Measurements from ENCODE around the gene PLSCR3. TPM values are rescaled to one million over a fixed set of nuclear protein-coding genes. Genes with fewer than 3 reads are reported as not detected.

PLSCR3 gene
- total RNA-seq, 1 experiment from 2014 or later, result 42.7 TPM

DNA sequence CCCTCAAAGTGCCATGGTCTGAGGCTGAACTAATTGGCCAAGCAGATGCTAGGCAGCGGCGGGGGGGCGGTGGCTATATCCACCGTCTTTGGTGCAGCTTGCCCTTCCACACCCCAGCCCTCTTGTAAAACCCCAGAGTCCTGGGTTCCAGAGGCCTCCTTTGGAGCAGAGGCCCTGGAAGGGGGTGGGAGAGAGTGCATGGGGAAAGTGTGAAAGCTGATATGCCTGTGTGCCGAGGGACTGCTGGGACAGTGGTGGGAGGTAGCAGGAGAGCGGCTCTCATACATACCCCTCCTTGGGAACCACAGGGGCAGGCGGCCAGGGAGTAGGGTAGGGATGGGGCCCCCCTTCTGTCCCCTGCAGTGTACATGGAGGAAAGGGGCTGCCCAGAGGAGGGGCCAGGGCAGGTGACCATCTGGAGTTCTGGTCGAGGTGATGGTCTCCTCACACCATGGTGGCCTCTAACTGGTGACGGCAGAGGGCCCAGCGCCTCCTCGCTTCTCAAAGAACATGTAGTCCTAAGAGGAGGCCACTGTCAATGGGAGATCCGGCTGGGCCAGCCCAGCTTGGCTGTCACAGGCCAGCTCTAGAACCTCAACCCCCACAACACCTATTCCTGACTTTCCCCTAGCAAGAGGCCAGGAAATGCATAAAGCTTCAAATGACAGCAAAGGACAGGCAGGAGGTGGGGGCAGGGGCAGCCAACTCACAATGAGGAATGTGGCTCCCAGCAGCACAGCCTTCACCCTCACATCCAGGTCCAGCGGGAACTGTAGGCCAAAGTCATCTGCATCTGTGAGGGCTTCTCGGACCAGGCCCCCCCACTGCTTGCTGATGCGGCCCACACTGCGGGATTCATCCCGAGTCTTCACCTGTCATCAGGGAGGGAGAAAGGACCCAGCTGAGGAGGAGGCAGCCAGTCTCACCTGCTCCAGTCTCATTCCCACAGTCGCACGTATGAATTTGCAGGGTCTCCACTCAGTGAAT lies 4.1 kb downstream of the PLSCR3 start:
- no peak overlapping the region for H3K27ac Mint-ChIP-seq
- peaks cover 20% of the 10 kb centered on the region for H3K36me3 Mint-ChIP-seq
- no peak overlapping the region for H3K4me3 Mint-ChIP-seq
- POLR2A ChIA-PET, result no interaction called here
- no peaks in the 10 kb centered on the region; the same call in 1 of the 2 replicates for H3K27me3 Mint-ChIP-seq (ENCODE audit: low read depth)
- TF ChIP-seq SOX15 (CRISPR knock-in tag; IDR thresholded peaks at IDR 0.05) (no peak), SP1 (CRISPR knock-in tag; conservative IDR thresholded peaks at IDR 0.05) (no peak), NR2C2 (CRISPR knock-in tag; IDR thresholded peaks at IDR 0.05) (no peak), CREM (CRISPR knock-in tag; IDR thresholded peaks at IDR 0.05) (no peak), PRDM15 (CRISPR knock-in tag; IDR thresholded peaks at IDR 0.05) (no peak), NFE2L1 (CRISPR knock-in tag; IDR thresholded peaks at IDR 0.05) (no peak), OVOL2 (CRISPR knock-in tag; IDR thresholded peaks at IDR 0.05; ENCODE audit: borderline replicate concordance) (no peak), ATF1 (CRISPR knock-in tag; IDR thresholded peaks at IDR 0.05) (no peak), IRF2 (CRISPR knock-in tag; IDR thresholded peaks at IDR 0.05; ENCODE audit: borderline replicate concordance, low read depth) (no peak), GTF2I (CRISPR knock-in tag; conservative IDR thresholded peaks at IDR 0.05) (no peak), NR1H2 (CRISPR knock-in tag; IDR thresholded peaks at IDR 0.05) (no peak), GABPB1 (CRISPR knock-in tag; IDR thresholded peaks at IDR 0.05) (no peak)
- TF ChIP-seq, protein P1, sequence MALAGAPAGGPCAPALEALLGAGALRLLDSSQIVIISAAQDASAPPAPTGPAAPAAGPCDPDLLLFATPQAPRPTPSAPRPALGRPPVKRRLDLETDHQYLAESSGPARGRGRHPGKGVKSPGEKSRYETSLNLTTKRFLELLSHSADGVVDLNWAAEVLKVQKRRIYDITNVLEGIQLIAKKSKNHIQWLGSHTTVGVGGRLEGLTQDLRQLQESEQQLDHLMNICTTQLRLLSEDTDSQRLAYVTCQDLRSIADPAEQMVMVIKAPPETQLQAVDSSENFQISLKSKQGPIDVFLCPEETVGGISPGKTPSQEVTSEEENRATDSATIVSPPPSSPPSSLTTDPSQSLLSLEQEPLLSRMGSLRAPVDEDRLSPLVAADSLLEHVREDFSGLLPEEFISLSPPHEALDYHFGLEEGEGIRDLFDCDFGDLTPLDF (CRISPR knock-in tag; IDR thresholded peaks at IDR 0.05), result no peak
- TF ChIP-seq, protein P2, sequence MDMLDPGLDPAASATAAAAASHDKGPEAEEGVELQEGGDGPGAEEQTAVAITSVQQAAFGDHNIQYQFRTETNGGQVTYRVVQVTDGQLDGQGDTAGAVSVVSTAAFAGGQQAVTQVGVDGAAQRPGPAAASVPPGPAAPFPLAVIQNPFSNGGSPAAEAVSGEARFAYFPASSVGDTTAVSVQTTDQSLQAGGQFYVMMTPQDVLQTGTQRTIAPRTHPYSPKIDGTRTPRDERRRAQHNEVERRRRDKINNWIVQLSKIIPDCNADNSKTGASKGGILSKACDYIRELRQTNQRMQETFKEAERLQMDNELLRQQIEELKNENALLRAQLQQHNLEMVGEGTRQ (CRISPR knock-in tag; IDR thresholded peaks at IDR 0.05), result no peak
- TF ChIP-seq, protein P3, sequence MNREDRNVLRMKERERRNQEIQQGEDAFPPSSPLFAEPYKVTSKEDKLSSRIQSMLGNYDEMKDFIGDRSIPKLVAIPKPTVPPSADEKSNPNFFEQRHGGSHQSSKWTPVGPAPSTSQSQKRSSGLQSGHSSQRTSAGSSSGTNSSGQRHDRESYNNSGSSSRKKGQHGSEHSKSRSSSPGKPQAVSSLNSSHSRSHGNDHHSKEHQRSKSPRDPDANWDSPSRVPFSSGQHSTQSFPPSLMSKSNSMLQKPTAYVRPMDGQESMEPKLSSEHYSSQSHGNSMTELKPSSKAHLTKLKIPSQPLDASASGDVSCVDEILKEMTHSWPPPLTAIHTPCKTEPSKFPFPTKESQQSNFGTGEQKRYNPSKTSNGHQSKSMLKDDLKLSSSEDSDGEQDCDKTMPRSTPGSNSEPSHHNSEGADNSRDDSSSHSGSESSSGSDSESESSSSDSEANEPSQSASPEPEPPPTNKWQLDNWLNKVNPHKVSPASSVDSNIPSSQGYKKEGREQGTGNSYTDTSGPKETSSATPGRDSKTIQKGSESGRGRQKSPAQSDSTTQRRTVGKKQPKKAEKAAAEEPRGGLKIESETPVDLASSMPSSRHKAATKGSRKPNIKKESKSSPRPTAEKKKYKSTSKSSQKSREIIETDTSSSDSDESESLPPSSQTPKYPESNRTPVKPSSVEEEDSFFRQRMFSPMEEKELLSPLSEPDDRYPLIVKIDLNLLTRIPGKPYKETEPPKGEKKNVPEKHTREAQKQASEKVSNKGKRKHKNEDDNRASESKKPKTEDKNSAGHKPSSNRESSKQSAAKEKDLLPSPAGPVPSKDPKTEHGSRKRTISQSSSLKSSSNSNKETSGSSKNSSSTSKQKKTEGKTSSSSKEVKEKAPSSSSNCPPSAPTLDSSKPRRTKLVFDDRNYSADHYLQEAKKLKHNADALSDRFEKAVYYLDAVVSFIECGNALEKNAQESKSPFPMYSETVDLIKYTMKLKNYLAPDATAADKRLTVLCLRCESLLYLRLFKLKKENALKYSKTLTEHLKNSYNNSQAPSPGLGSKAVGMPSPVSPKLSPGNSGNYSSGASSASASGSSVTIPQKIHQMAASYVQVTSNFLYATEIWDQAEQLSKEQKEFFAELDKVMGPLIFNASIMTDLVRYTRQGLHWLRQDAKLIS (CRISPR knock-in tag; IDR thresholded peaks at IDR 0.05; ENCODE audit: borderline replicate concordance), result no peak
- TF ChIP-seq, protein P4, sequence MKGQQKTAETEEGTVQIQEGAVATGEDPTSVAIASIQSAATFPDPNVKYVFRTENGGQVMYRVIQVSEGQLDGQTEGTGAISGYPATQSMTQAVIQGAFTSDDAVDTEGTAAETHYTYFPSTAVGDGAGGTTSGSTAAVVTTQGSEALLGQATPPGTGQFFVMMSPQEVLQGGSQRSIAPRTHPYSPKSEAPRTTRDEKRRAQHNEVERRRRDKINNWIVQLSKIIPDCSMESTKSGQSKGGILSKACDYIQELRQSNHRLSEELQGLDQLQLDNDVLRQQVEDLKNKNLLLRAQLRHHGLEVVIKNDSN (CRISPR knock-in tag; IDR thresholded peaks at IDR 0.05), result no peak
- TF ChIP-seq, protein P5, sequence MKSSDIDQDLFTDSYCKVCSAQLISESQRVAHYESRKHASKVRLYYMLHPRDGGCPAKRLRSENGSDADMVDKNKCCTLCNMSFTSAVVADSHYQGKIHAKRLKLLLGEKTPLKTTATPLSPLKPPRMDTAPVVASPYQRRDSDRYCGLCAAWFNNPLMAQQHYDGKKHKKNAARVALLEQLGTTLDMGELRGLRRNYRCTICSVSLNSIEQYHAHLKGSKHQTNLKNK (CRISPR knock-in tag; IDR thresholded peaks at IDR 0.05), result no peak
- TF ChIP-seq, protein P6, sequence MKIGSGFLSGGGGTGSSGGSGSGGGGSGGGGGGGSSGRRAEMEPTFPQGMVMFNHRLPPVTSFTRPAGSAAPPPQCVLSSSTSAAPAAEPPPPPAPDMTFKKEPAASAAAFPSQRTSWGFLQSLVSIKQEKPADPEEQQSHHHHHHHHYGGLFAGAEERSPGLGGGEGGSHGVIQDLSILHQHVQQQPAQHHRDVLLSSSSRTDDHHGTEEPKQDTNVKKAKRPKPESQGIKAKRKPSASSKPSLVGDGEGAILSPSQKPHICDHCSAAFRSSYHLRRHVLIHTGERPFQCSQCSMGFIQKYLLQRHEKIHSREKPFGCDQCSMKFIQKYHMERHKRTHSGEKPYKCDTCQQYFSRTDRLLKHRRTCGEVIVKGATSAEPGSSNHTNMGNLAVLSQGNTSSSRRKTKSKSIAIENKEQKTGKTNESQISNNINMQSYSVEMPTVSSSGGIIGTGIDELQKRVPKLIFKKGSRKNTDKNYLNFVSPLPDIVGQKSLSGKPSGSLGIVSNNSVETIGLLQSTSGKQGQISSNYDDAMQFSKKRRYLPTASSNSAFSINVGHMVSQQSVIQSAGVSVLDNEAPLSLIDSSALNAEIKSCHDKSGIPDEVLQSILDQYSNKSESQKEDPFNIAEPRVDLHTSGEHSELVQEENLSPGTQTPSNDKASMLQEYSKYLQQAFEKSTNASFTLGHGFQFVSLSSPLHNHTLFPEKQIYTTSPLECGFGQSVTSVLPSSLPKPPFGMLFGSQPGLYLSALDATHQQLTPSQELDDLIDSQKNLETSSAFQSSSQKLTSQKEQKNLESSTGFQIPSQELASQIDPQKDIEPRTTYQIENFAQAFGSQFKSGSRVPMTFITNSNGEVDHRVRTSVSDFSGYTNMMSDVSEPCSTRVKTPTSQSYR (CRISPR knock-in tag; IDR thresholded peaks at IDR 0.05), result no peak
- ATAC-seq (no peak), DNase-seq (ENCODE audit: low spot score) (no peak)
- CTCF ChIA-PET, result no interaction called here
- peaks cover 11% of the 10 kb centered on the region for H3K4me1 Mint-ChIP-seq
- no peaks in the 10 kb centered on the region for H3K9me3 Mint-ChIP-seq

Measured in WTC11 (cell line).